NCI-H1092 treated with DMSO at 0.1 percent for 48 hours (cell line): ENCODE data around the gene FAM222A.

Experiments
- DNase-seq: peaks from one replicate; lab custom pipeline; 2025; lab: John Stamatoyannopoulos, UW

FAM222A gene

DNA sequence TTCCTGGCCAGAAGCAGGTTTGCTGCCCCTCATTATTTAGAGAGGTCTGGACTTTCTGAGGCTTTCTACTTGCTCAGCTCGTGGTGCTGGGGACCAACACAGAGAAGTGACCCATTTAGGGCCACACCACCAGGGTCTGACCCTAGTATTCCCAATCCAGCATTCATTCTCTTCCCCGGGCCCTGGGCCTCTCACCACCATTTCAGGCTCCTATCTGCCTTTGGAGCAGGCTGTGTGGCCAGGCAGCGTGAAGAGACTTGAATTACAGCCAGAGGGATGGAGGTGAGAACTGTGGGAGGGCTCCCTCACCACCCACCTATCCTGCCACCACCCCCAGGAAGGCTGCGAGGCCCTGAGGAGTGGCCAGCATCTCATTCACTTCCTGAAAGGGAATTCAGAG lies 24.6 kb downstream of the FAM222A start:
- no peak for DNase-seq

- DNase-seq = no peak
These were observed 25.4 kb downstream of the FAM222A start for GRCh38 chr12:109738878-109739665.

DNA sequence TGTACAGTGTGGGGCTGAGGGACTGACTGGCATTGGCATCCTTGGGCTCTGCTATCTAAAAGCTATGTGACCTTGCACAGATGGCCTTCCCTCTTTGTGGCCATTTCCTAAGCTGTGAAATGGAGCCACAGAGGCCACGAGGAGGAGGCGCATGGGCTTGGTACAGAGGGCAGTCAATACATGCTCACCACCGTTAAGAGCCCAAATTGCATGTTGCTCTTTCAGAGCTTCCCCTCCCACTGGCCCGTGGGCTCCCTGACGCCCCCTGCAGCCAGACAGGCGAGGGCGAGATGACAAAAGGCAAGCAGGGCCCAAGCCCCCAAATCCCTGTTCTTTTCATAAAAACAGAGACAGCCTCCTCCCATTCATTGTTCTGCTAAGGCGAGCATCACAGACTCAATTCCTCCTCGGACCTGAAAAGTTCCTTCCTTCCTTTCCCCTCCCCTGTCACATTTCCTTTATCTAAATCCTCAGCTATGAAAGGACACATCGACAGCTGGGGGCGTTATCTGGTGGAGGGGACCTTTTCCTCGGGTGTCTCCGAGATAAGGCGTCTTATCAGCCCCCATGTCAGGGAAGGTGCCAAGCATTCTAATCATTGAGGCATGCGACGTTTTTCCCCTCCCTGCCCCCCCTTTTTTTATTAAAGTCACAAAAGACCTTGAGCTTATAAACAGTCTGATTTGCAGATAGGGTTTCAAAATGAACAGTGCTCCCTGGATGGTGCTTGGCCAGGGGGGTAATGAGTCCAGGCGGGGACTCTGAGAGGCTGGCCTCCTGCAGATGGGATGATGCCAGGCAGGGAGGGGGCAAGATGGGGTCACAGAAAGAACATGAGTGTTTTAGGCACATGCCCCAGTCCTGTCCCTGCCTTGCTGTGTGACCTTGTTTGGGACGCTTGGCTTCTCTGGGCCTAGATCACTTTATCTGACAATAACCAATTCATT lies 26.4 kb downstream of the FAM222A start:
- DNase-seq = no peak

GRCh38 chr12:109740694-109741245 lies 27.1 kb downstream of the FAM222A start:
- no peak for DNase-seq

DNA sequence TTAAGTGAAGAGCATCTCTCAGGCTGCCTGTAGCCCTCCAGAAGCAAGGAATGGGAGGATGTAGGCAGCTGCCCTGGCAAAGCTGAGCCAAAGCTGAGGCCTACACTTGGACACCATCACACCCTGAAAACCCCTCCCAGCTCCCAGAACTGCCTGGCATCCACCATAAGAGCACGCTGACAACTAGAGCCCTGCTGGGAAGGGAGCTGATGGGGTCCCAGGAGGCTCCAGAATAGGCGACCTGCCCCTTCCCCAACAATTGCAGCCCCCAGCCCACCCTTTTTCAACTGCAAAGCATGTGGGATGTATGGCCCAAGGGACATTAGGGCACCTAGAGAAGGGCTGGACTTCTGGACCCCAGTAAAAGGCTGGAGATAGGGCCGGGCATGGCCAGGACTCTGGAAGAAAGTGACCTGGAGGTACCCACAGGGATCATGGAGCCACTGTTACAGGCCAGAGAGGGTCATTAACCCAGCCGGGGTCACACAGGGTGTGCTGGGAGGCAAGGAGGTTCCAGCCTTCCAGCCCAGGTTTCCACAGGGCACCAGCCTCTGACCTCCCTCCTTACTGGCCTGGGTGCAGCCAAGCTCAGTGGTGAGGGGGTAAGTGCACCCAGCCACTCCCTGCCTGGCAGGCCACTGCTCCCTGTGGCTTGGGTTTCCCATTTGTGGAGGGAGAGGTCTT lies 27.8 kb downstream of the FAM222A start:
- DNase-seq = no peak

DNA sequence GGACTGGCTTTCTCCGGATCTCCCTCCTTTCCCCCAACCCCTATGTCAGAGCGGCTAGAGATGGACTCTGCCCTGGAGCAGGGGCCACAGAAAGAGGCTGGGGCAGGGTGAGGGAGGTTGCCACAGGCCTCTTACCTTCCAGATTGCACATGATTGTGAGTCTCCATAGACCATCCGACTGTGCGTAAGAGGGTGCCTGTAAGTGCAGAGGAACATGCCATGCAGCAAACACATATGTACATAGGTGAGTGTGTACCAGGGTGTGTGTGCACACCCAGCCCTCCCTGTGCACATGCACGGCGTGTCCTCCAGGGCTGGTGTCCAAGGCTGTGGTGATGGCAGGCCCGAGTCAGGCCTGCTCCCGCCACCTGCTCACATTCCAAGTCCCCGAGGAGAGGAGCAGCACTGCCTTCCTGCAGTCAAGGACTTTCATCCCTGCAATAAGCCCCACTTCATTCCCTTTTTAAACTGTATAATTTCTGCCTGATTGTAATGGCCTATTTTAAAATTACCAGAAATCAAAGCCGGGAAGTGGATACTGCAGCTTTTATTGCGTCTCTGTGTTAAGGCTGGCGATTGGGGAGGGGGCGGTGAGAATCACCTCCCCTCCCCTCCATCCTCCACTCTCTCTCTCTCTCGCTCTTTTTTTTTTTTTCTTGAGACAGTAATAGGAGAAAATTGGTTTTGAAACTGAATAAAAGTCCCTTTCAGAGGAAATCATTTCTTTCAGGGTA lies 28.5 kb downstream of the FAM222A start:
- no peak for DNase-seq

DNA sequence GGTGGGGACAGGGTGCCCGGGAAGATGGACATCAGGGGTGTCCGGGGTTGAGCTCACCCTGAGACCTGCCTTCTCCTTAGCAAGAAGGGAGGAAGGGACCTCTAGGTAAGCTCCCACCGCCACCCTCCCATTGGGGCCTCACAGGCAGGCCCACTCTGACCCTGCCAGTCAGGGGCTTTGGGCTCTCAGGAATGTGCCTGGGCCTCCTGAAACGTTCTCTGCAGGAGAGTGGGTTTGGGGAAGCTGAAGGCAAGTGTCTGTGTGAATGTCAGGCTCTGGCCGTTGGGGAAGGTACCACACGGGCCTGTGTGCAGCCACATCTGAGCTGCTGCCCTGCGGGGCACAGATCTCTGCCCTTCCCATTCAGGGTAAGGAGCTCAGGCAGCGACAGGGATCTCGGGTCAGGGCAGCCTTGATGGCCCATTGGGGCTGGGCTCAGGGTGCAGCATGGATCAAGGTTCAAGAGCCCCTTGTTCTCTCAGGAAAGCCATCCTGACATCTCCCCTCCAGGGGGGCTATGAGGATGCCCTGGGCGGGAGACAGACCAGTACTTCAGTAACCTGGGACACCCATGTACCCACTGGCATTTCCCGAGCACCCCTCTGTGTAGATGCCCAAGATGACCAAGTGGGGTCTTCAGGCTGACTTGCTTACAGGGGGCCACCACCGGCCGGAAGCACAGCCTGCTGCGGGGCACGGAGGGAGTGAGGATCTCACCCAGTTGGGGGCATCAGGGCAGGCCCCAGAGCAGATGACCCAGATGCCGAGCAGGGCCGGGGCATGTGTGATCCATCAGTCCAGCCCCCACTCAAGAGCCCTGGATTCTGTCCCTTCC lies 29.7 kb downstream of the FAM222A start:
- DNase-seq = no peak

DNA sequence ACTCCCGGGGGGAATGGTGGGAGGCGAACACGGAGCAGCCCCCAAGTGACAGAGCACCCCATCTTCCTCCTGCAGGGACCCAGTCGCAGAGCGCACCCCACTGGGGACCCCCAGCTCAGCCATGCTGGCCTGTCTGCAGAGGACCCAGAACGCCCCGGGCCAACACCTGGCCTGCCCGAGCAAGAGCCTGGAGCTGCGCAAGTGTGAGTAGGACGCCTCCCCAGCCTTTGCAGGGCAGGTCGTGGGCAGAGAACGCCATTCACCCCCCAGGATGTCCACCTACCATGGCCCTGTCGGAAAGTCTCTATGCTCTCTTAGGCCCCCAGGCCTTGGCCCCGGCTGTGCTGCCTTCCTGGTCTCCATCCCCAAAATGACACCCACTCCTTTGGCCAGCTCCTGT lies 30.4 kb downstream of the FAM222A start:
- DNase-seq = no peak

- no peak for DNase-seq
These were observed 31.6 kb downstream of the FAM222A start for GRCh38 chr12:109744986-109745942.

GRCh38 chr12:109752117-109753053 lies 38.8 kb downstream of the FAM222A start:
- no peak for DNase-seq

GRCh38 chr12:109753054-109753401 lies 39.4 kb downstream of the FAM222A start:
- DNase-seq = no peak

DNA sequence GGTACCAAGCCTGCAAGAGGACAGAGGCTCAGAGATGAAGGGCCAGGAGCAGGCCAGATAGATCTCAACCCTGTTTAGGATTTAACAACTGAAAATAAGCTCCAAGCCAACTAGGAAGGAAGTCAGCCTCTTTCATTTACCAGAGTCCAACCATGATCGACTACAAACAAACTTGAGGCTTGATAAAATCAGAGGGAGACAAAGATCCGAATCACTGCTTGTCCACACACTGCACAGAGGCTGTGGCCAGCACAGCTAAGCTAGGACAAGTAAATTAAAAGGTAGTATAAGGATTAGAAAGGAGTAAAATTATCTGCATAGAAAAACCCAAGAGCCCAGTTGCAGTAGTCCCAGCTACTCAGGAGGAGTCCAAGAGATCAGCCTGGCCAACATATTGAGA lies 40.3 kb downstream of the FAM222A start:
- no peak for DNase-seq

- DNase-seq = no peak
These were observed 42.8 kb downstream of the FAM222A start for GRCh38 chr12:109756457-109756856.

- DNase-seq = no peak
These were observed 44.1 kb downstream of the FAM222A start for GRCh38 chr12:109757671-109758265.

GRCh38 chr12:109758426-109759420 lies 45.1 kb downstream of the FAM222A start:
- DNase-seq = no peak

DNA sequence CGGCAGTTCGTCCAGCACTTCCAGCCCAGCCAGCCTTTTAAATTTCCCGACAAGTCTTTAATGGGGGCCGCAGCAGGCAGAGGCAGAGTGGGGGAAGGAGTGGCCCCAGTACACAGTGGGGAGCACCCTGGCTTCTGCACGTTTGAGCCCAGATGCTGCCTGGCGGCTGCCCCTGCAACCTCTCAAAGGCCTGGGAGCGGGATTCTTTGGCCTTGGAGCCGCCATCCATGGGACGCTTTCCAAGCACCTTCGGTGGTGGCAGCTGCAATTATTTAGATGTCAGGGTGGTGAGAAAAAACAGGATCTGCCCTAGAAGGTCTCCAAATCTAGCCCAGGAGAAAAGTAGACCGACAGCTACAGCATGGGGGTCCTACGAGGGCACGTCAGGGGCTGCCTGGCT lies 46.0 kb downstream of the FAM222A start:
- no peak for DNase-seq
